ENCODE data around the gene CDH26.
A peak's percentile ranks its signal among the peaks of the same experiment; 100 is the strongest.

The CDH26 gene

DNA sequence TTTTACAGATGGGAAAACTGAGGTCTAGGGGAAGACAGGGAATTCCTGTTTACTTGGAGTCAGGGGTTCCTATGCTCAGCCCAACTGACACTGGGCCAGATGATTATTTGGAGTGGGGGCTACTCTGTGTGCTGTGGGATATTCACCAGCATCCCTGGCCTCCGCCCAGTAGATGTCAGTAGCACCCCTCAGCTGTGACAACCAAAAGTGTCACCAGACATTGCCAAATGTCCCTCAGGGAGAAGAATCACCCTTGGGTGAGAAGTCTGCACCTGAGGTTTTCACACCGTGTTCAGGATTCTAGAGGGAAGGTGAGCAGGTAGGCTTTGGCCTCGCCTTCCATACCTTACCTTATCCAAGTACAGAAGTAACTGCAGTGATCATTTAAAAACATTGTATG is 27.6 kb downstream of the CDH26 start:
- no peak for DNase-seq (ENCODE audit: low spot score)

DNA sequence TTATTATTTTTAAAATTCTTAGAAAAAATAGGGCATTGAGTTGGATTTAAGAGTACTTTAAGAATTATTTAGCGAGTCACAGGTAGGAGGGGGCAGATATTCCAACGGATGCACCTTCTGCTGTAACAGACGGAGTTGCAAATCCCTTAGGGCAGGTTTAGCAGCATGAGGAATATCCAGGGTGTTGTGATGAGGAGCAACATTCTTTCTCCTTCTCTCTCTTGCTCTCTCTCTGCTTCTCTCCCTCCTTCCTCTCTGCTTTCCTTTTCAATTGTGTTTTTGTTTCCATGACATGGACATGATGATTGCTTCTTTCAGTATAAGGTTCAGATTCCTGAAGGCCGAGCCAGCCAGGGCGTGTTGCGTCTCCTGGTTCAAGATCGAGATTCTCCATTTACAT is 28.9 kb downstream of the CDH26 start:
- no peak for DNase-seq (ENCODE audit: low spot score)

DNA sequence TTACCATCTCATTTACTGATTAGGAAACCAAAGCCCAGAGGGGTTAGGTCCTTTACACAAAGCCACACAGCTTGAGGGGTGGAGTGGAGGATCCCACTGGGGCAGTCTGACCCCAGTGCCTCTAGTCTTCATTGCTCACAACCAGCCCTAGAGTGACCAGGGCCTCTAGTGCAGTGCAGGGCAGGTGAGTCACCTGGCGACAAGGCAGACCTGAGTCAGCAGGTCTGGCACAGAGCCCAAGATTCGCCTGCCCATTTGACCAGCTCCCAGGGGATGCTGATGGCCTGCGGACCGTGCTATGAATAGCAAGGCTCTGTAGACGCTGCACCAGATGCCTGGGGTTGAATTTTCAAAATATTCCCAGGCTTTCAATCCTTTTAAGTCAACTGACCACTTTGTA is 29.9 kb downstream of the CDH26 start:
- no peak for DNase-seq (ENCODE audit: low spot score)

DNA sequence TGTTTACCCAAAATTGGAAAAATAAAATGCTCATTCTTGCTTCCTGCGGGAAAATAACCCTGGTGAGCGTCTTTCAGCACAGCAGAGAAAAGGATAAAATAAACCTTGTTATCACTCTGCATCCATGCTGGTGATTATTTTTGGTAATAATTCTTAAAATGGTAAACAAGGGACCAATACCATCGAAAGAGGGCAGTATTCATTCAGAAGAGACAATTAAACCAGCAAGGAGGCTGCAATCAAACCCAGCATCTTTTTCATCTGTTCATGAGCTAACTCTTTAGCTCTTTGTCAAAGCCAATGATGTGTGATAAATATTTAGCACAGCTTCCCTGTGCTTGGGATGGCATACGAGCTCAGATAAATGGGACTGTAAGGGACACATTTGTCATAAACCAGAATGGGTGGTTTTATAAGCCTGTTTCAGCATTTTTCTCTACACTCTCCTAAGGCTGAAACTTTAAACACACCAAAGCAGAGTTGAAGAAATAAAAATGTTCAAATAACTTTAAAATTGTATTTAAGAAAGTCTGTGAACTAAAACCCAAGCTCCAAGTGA is 34.4 kb downstream of the CDH26 start:
- DNase-seq (ENCODE audit: low spot score), result no peak

DNA sequence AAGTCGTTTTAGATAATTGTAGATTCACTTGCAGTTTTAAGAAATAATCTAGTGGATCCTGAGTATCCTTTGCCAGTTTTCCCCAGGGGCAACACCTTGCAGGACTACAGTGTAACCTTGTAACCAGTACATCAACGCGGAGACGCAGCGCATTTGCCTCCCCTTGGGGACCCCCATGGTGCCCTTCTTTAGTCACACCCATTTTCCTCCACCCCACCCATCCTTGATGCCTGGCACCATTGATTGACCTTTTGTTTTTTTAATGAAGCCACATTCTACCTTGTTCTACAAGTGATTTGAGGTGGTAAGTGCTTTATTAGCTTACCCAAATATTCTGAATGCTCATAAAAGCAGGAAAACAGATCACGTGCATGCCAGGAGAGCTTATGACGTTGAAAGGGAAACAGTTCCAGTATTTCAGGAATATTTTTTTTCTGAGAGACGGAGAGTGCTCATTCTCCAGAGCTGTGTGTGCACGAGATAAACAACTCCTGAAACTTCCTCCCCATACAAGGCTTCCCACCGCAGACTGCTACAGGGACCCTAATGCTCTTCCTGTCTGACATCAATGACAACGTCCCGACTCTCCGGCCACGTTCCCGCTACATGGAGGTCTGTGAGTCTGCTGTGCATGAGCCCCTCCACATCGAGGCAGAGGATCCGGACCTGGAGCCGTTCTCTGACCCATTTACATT is 35.7 kb downstream of the CDH26 start:
- no peak for DNase-seq (ENCODE audit: low spot score)

DNA sequence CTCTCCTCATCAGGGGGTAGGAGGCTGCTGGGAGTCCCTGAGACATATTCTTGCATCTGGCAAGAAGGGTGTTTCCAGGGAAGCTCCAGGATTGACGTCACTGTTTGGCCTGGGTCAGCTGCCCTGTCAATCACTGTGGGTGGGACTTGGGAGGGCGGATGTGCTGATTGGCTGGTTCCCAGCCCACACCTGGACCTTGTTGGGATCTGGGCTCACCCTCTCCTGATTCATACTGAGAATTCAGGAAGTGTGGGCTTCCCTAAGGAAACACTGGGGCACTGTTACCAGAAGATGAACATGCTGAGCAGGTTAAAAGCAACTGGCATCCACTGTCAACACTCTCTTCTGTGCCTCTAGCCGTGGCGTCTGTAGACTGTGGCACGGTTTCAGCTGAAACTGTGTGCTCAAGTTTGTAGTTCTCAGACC is 36.5 kb downstream of the CDH26 start:
- no peak for DNase-seq (ENCODE audit: low spot score)

DNA sequence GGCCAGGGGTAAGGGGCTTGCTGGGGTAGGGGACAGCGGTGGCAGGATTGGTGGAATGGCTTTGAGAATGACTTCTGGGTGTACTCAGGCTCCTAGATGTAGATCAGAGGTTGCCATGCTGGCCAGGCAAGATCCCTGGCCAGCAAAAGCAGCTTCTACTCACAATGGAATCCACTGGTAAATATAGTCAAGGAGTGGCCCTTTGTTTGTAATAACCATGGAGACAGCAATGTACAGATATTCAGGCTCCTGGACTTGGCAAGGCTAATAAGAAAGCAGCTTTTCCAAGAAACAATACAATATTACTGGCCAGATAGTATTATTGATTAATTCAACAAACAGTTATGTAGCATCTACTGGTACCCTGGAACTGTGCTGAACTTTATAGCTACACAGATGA is 37.9 kb downstream of the CDH26 start:
- DNase-seq (ENCODE audit: low spot score), result no peak

DNA sequence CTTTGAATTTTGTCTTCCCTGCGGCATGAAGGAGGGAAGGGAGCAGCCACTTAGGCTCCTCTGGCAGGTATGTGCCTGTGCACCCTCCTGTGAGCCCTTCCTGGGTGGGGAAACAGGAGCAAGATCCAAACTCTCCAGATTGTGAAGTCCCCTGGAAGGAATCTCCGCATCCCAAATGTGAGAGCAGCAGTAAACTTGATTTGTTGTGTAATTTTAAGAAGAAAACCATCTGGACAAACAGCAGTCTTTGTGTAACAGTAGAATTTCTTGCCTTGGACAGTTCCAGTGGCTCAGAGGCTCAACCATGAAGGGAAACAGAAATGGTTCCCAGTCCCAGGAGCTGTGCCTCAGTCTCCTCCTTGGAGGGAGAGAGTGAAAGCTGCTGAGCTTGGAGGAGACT is 39.7 kb downstream of the CDH26 start:
- no peak for DNase-seq (ENCODE audit: low spot score)

DNA sequence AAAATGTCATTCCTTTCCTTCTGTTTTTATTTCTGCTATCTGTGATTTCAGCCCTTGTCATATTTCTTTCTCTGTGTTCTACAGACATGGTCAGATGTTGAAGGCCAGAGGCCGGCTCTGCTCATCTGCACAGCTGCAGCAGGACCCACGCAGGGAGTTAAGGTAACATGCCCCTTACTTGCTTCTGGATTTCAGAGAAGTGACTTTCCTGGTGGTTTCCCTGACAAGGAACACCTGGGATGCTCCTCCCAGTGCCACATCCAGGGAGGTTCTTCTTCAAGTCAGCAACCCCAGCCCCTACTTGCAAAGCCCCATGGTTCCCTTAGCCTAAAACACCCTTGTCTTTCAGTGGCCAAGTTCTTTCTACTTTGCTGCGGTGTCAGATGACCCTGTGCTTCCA is 41.3 kb downstream of the CDH26 start:
- no peak for DNase-seq (ENCODE audit: low spot score)

DNA sequence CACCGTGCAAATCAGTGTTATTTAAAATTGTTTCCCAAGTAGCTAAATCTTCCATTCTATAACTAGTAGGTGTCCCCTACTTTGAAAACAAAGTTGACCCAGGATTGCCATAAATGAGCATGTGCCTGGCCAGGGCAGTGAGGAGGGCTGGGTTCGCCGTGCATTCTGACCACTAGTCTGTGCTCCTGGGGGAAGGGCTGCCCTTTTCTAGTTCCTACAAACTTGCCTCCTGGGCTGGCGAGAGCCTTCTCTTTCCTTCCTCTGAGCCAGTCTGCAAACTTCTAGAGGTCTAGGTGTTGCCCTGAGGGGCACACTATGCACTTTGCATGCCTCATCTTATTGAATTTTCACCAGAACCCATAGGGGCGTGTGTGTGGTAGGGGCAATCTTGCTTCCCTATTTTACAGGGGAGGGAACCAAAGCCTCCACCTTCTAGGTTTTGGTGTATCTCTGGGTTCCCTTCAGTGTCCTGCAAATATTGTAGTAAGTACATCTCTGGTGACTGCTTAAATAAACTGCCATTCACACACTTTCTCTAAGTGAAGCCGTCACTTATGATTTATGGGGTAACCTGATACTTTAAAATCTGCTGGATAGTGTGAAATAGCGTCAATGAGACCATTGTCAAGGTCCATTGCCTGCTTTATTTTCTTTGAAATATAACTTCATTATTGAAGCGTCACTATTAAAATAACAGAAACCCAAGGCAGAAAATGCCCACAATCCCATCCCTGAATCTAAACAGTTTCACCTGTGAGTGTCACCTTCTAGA is 42.2 kb downstream of the CDH26 start:
- no peak for DNase-seq (ENCODE audit: low spot score)

DNA sequence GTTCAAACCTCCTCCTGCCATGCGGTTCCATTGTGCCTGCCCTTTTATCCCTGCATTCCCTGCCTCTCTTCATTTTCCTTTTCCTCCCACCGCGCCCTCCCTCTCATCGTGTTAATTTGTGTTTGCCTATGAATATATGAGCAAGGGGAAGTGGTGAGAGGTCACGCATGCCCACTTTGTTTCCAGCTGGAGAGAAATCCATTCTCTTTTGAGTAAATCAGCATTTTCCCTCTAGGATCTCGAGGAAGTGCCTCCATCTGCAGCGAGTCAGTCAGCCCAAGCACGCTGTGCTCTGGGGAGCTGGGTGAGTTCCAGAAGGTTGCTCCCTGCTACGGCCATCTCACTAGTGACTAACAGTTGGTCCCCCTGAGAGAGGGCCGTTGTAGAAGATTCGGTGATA is 42.9 kb downstream of the CDH26 start:
- no peak for DNase-seq (ENCODE audit: low spot score)

DNA sequence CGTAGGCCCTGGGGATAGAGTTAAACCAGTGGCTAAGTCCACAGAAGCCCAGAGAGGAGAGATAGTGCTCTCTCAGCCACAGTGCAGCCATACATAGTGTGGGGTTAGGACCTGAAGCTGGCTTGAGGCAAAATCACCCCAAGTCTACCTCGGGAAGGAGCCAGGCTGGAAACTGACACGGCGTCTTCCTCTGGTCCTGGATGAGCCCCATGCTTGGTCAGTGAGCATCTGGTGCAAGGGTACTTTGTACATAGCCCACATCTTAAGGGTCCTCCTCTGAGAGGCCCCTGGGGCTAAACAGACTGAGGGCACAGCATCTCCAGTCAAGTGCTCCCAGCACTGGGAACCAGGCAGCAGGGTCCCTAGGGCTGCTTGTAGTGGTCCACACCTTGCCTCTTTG is 45.6 kb downstream of the CDH26 start:
- DNase-seq (ENCODE audit: low spot score), result no peak

DNA sequence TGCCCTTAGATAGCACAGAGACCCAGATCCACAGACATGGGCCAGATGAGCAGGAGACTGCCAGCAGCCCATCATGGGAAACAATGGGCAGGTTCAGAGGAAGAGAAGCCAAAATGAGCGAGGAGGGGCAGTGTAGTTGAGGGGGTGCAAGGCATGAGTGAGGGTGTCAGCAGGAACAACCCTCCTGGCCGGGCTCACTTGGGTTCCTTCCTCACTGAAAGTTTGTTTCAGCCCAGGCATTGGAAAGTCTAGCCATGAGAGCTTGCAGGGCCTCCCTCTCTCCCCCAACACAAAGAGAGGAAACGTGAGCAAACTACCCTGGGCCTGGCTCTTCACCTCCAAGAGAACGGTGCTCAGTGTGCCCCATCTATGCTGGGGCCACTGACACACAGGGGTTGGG is 48.0 kb downstream of the CDH26 start:
- DNase-seq (ENCODE audit: low spot score), result no peak

DNA sequence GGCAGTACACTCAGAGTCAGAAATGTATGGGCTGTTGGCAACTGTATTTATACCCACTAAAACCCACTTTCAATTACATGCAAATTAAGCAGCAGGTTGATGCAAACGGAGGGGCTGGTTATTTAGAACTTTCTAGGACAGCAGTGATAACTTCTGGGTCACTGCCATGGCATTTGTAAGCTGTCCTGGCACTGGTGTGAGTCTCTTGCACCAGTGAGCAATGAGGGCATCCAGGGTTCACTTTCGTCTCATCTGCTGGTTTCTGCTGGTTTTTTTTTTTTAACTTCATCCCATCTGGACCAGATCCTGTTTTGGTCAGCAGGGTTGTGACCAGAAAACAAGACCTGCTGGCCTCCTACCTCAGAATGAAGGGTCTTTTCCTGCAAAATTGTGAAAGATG is 49.2 kb downstream of the CDH26 start:
- no peak for DNase-seq (ENCODE audit: low spot score)

DNA sequence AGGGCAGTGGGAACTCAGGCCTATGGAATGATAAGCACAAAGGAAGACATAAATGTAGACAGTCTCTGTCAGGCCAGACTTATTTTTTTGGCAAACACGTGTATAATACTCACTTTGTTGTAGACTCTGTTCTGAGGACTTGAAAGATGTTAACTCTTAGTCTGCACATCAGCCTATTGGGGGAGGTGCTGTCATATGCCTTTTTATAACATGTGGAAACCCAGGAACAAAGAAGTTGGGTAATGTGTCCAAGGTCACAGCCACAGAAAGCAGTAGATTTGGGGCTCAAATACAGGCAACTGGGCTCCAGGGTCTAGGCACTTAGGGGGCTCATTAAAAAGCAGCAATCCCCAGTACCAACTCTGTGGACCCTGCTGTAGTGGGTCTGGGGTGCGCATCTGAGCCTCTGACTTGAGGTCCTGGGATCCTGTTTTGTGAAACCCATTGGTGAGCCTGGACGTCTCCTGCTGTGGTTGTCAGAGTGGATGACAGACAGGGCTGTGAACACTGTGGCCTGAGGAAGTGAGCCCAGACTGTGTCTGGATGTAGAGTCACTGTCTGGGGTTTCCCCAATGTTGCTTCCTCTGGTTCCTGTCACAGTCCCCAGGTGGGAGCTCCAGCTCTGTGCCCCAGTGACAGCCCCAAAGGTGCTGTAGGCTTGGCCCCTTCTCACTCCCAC is 50.0 kb downstream of the CDH26 start:
- DNase-seq (ENCODE audit: low spot score), result no peak

DNA sequence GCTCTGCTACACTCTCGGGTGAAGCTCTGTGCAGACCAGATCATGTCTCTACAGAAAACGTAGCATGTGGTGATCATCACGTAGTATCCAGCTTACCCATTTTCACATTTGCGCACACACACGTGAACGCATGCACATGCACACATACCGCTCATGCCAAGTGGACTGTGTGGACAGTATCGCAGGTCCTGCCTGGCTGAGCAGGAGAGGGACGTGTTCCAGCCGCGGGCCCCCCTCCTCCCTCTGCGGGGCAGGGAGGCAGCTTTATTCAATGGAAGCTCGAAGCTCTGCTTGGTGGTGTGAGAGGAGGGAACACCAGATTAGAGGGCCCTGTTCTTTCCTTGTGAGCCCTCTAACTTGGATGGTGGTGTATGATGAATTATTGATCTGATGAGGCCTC is 51.1 kb downstream of the CDH26 start:
- no peak for DNase-seq (ENCODE audit: low spot score)

DNA sequence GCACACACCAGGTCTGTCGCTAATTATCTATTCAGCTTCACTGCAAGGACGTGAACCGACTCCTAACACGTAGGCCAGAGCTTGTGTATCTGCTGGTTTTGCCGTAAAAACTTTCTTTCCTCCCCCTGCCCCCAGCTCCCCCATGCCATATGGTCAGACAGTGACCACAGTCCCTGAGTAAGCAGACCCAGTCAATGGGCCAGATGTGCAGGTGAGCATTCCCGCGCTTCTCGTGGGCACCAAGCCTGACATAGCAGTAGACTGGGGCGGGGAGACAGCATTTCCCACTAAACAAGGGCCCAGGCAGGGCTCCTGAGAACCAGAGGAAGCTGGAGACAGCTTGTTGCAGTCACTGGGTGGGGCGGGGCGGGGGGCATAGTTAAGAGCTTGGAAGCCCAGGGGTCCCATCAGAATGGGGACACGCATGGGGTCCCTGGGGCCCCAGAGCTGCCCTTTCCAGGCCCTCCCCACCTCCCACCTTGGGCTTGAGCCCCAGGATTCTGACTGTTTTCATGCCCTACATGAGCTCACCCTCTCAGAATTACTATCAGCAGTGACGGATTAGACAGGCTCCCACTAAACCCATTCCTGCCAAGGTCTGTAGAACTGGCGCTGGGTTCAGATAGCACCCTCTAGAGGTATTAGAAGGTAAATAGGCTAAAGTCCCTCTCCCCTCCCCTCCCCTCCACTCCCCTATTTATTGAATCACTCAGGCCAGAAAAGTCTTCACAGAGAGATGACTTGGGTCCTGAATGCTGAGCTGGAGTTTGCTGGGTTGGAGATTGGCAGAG is 51.8 kb downstream of the CDH26 start:
- DNase-seq (ENCODE audit: low spot score), result peak; percentile 39

DNA sequence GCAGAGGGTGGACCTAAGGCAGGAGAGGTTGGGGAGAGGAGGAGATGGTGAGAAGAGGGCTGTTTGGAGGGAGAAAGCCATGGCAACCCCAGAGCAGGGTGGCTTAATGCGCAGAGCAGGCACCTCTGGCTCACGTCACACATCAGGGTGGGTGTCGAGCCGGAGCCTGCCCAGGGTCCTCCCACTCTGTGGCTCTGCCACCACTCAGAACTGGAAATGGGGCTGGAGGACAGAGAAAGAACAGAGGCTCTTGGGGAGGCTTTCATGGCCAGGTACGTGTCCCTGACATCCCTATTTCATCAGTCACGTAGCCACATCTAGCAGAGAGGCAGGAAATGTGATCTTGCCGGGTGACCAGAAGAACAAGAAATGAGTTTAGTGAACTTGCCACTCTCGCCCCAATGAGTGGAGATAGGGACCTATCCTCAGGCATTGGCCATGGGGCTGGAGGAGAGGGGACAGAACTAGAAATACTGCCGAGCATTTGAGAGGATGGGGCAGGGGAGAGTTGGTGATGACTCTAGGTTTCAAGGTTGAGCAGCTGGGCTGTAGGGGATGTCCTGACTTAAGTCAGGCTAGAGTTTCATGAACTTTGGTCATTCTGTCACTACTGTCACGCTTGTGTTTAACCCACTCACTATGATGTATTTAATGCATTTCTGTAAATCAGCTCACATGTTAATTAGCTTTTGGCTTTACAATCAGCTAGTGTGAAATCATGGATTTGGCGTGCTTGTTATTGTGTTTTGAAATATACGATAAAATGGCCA is 52.7 kb downstream of the CDH26 start:
- DNase-seq (ENCODE audit: low spot score), result no peak

DNA sequence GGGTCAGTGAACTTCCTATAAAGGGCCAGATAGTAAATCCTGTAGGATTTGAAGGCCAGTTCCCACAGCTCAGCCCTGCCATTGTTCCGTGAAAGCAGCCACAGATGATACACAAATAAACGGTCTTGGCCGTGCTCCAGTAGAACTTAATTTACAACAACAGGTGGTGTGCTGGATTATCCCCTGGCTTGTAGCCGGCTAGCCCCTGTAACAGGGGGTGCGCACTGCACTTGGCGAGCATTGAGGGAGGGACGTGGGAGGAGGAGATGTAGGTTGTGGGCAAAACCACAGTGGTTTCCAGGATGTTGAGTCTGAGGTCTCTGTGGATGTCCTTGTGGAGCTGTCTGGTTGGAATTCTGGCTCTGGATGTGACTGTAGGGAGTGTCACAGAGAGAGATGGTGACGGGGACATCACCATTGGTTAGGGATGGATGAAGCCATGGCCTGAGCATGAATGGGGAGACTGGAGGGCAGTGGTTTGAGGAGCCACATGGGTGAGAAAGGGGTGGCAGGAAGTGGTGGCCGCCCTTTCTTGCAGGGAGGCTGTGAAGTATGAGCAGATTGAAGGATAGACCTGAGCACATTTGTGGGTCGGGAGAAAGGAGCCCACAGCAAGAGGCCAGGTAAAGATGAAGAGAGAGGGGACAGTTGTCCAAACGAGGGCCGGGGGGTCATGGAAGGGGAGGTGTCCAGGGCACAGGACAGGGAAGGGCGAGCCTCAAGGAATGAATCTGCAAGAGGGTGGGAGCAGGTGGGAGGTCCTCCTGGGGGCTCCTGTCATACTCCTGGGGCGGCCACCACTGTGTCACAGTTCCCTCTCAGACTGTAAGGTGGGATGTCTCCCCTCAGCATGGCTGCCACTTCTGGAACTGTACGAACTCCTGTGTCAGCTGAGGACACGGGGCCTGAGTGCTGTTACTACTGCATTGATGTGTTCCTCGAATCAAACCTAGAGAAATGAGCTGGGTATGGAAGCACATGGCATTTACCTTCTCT is 53.6 kb downstream of the CDH26 start:
- no peak for DNase-seq (ENCODE audit: low spot score)

Data from HuH-7 (cell line).